Measurements from ENCODE around the gene FARS2. TPM values are rescaled to one million over a fixed set of nuclear protein-coding genes. Genes with fewer than 3 reads are reported as not detected.

Gene FARS2
- polyA plus RNA-seq, 1 donor (not counting 4 experiments of a cell fraction or from before 2014, with no cell fraction given), result 21.3 TPM

- Histone ChIP-seq H3K4me2 (ENCODE audit: control insufficient read depth, extremely low read depth, insufficient read depth, low read depth, low read length) (no peak overlapping the region), H3K27ac (ENCODE audit: control insufficient read depth, insufficient read depth, low read length) (no peak overlapping the region), H3K79me2 (ENCODE audit: control insufficient read depth, insufficient read depth, low read length) (no peaks in the 10 kb centered on the region), H3K4me3 (ENCODE audit: control insufficient read depth in 2 of 3, extremely low read depth in 1 of 3, insufficient read depth in 2 of 3, low read depth in 1 of 3, low read length in 3 of 3) (no peak overlapping the region), H3K27me3 (ENCODE audit: control insufficient read depth, extremely low read depth, insufficient read depth, low read length) (no peaks in the 10 kb centered on the region), H4K20me1 (ENCODE audit: control insufficient read depth, extremely low read depth, insufficient read depth, low read length) (no peaks in the 10 kb centered on the region), H3K9me1 (ENCODE audit: control insufficient read depth, extremely low read depth, insufficient read depth, low read length) (no peaks in the 10 kb centered on the region), H3K36me3 (ENCODE audit: control insufficient read depth in 2 of 2, extremely low read depth in 1 of 2, insufficient read depth in 2 of 2, low read length in 2 of 2) (peaks cover 0 to 4% of the 10 kb centered on the region in 2 experiments), H3K4me1 (ENCODE audit: control insufficient read depth, extremely low read depth, insufficient read depth, low read length) (no peaks in the 10 kb centered on the region), H3K9ac (ENCODE audit: control insufficient read depth, extremely low read depth, insufficient read depth, low read length) (no peak overlapping the region), H3K9me3 (ENCODE audit: control insufficient read depth, low read depth, low read length) (no peaks in the 10 kb centered on the region), H2AFZ (ENCODE audit: control insufficient read depth, low read length) (no peak overlapping the region)
- DNase-seq (ENCODE audit: low read depth, low spot score) (no peak), FAIRE-seq (no peak)
- TF ChIP-seq, protein P1, sequence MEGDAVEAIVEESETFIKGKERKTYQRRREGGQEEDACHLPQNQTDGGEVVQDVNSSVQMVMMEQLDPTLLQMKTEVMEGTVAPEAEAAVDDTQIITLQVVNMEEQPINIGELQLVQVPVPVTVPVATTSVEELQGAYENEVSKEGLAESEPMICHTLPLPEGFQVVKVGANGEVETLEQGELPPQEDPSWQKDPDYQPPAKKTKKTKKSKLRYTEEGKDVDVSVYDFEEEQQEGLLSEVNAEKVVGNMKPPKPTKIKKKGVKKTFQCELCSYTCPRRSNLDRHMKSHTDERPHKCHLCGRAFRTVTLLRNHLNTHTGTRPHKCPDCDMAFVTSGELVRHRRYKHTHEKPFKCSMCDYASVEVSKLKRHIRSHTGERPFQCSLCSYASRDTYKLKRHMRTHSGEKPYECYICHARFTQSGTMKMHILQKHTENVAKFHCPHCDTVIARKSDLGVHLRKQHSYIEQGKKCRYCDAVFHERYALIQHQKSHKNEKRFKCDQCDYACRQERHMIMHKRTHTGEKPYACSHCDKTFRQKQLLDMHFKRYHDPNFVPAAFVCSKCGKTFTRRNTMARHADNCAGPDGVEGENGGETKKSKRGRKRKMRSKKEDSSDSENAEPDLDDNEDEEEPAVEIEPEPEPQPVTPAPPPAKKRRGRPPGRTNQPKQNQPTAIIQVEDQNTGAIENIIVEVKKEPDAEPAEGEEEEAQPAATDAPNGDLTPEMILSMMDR (optimal IDR thresholded peaks at IDR 0.05 in 1 of 3, IDR thresholded peaks at IDR 0.05 in 1 of 3, conservative IDR thresholded peaks at IDR 0.05 in 1 of 3; ENCODE audit: extremely low read depth in 1 of 3, insufficient read depth in 2 of 3, low read length in 3 of 3), result no peak
- no peak for TF ChIP-seq EZH2 (IDR thresholded peaks at IDR 0.05; ENCODE audit: low read length)
- dilution Hi-C loops (cut with MboI; ENCODE audit: extremely low pct_ligation_motif_present, low sequenced_read_pairs), result no loop called here
Observed at GRCh38 chr6:5776104-5776503, 514.8 kb downstream of the FARS2 start.

GRCh38 chr6:5776706-5777390 is 515.5 kb downstream of the FARS2 start:
- Histone ChIP-seq H3K27me3 (ENCODE audit: control insufficient read depth, extremely low read depth, insufficient read depth, low read length) (no peaks in the 10 kb centered on the region), H3K4me2 (ENCODE audit: control insufficient read depth, extremely low read depth, insufficient read depth, low read depth, low read length) (no peak overlapping the region), H3K36me3 (ENCODE audit: control insufficient read depth in 2 of 2, extremely low read depth in 1 of 2, insufficient read depth in 2 of 2, low read length in 2 of 2) (peaks cover 0 to 4% of the 10 kb centered on the region in 2 experiments), H3K27ac (ENCODE audit: control insufficient read depth, insufficient read depth, low read length) (no peak overlapping the region), H4K20me1 (ENCODE audit: control insufficient read depth, extremely low read depth, insufficient read depth, low read length) (no peaks in the 10 kb centered on the region), H3K4me3 (ENCODE audit: control insufficient read depth in 2 of 3, extremely low read depth in 1 of 3, insufficient read depth in 2 of 3, low read depth in 1 of 3, low read length in 3 of 3) (no peak overlapping the region), H3K9ac (ENCODE audit: control insufficient read depth, extremely low read depth, insufficient read depth, low read length) (no peak overlapping the region), H3K9me3 (ENCODE audit: control insufficient read depth, low read depth, low read length) (no peaks in the 10 kb centered on the region), H2AFZ (ENCODE audit: control insufficient read depth, low read length) (no peak overlapping the region), H3K9me1 (ENCODE audit: control insufficient read depth, extremely low read depth, insufficient read depth, low read length) (no peaks in the 10 kb centered on the region), H3K79me2 (ENCODE audit: control insufficient read depth, insufficient read depth, low read length) (no peaks in the 10 kb centered on the region), H3K4me1 (ENCODE audit: control insufficient read depth, extremely low read depth, insufficient read depth, low read length) (no peaks in the 10 kb centered on the region)
- TF ChIP-seq, protein P1 (optimal IDR thresholded peaks at IDR 0.05 in 1 of 3, IDR thresholded peaks at IDR 0.05 in 1 of 3, conservative IDR thresholded peaks at IDR 0.05 in 1 of 3; ENCODE audit: extremely low read depth in 1 of 3, insufficient read depth in 2 of 3, low read length in 3 of 3), result no peak
- no peak for TF ChIP-seq EZH2 (IDR thresholded peaks at IDR 0.05; ENCODE audit: low read length)
- no peak for FAIRE-seq
- dilution Hi-C loops (cut with MboI; ENCODE audit: extremely low pct_ligation_motif_present, low sequenced_read_pairs), result no loop called here
- DNase-seq (ENCODE audit: low read depth, low spot score), result no peak
